Epithelial cell of esophagus (primary cell): ENCODE data around the gene CFAP74.

Experiments used
- DNase-seq: peaks from one replicate; pipeline ENCODE4 v3.0.0; 2010; ENCODE audit warnings: low read depth
- H3K4me3 ChIP-seq: 2 replicates; pipeline ENCODE4 v1.5.1; 2011; ENCODE audit warnings: mild to moderate bottlenecking, low read length, control low read depth
- CTCF ChIP-seq: IDR thresholded peaks from 2 replicates; pipeline ENCODE4 v1.5.1; 2011; ENCODE audit warnings: low read depth, mild to moderate bottlenecking, low read length, control low read depth, inconsistent platforms; ENCODE audit not compliant: insufficient read depth; ENCODE audit errors: missing control alignments

CFAP74 gene

DNA sequence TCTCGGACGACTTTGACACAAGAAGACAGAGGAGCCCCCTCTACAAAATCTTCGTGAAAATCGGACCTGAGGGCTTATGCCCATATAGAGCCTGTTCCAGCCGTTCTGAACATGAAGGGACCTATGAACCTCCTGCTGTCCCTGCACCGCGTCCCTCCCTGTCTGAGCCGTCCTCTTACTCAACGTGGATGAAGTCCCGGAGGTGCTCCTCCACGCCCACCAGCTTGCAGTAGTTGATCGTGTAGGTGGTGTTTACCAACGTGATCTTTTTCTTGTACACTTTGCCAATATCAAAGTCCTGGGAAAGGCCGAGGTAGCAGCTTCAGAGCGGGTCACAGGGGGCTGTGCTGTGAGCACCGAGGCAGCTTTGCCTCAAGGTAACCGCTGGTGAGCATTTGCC, 40.0 kb downstream of the CFAP74 start:
- TF ChIP-seq CTCF = no peak
- DNase-seq = no peak
- H3K4me3 ChIP-seq = no peak overlapping the region

DNA sequence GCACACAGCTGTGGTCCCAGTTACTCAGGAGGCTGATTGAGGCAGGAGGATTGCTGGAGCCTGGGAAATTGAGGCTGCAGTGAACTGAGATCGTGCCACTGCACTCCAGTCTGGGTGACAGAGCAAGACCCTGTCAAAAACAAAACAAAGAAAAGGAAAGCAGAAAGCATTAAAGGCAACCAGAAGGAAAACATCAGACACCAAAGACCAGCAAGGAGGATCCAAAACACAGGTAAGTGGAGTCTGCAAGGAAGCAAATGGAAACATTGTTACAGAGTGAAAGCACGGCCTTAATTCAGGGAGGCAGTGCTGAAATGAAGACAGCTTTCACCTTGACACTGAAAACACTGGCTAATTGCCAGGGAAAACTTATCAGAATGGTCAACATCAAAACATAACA, 40.8 kb downstream of the CFAP74 start:
- TF ChIP-seq CTCF = no peak
- no peak for DNase-seq
- no peak overlapping the region for H3K4me3 ChIP-seq

GRCh38 chr1:1960480-1961196, 42.9 kb downstream of the CFAP74 start:
- TF ChIP-seq CTCF = no peak
- no peak for DNase-seq
- no peak overlapping the region for H3K4me3 ChIP-seq

GRCh38 chr1:1959840-1960479, 43.6 kb downstream of the CFAP74 start:
- peak; percentile 87 for TF ChIP-seq CTCF
- H3K4me3 ChIP-seq = no peak overlapping the region
- DNase-seq = peak; percentile 77

- no peak overlapping the region for H3K4me3 ChIP-seq
- DNase-seq = no peak
- no peak for TF ChIP-seq CTCF
Observed at GRCh38 chr1:1959459-1959839, 44.1 kb downstream of the CFAP74 start.

DNA sequence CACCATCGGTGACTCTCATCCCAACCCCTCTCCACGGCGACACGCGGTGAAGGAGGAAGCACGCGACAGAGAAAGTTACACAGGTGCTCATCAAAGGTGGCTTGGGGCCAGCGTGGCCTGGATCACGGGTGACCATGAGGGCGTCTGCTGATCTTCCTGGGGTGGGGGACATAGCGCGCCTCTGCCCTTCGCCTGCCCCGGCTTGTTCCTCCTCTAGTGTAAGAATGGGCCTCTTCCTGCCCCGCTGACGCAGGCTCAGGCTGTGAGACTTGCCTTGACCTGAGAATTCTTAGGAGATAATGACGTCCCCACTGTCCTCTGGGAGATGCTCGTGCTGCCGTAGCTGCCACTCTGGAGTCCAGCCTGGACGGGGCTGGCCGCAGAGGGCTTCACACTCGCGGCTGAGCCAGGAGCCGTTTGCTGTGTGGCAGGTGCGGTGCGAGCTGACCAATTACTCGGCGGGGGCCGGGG, 45.5 kb downstream of the CFAP74 start:
- H3K4me3 ChIP-seq = no peak overlapping the region
- DNase-seq = no peak
- no peak for TF ChIP-seq CTCF
